ENCODE measurements around the gene FNBP1.

FNBP1 gene

DNA sequence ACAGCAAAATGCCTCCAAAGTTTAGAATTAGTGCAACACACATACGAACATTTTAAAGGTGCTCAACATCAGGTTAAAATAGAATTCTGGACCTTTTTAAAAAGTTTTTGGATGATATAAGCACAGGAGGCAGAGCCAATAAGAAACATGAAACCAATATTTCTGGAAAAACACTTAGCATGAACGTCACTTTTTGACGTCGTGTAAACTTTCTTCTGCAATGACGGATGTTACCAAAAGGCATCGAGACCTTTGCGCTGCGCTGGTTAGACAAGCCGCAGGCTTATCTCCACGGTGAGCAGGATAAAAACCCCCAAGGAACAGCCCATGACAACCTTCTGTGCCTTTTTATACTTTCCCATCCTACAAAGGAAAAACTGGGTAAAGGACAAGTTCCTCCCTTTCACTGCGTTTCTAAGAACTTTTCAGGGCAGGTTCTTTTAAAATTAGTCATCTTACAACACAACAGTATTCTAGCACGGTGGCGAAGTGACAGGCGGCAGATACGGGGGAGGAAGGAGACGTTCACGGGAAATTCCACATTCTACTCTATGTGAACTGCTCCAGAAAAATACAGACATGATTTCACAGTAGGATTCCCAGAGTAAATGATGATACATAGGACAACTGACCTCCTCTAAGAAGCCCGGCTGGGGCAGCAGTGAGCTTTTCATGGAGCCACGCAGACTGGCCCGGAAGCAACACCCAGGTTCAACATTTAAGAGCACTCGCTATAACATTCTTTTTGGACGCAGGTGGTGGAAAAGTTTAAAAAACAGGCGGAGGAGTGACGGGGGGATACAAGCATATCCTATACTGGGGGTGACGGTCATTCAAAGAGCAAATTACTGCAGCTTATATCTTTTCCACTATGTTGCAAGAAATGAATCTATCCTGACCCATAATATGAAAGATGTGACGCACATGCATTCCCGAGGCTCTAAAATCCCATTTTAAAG lies 155.4 kb downstream of the FNBP1 start:
- no peak for DNase-seq

DNA sequence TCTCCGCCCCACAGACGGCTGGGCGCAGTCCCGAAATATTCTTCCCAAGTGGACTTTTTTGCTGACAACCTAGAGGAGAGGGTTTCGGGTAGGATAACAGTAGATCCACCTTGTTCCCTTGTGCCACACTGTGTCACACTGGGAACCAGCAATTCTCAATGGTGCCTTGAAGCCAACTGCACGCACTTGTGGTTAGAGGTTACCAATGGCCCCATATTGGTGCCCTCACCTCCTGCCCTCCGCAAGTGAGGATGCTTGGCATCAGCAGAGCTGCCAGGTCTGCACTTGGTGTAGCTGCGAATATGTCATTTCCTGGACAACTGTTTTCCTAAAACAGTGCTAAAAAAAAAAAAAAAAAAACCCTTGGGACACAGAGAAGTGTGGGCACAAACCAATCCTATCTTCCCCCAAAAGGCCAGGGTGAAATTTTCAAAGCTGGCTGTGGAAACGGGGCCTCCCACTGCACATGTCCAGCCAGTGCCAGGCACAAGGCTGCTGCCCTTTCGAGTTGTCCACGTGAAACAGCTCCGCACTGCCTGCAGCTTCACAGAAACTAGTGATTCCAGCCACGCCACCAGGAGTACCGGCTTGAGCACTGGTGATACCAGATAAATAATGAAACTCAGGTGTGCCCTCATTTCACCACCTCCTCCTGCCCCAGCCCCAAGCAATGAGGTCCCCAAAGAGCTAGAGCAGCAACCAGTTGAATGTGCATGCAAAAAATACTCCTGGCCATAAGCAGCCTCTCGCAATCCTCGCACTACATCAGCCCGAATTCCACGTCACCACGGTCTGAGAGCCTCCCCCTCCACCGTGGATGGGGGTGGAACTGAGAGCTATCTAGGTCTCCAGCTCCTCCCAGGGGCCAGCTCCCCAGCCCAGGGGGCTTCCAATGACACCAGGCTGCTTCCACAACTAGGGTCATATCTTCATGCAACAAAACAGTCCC lies 156.5 kb downstream of the FNBP1 start:
- no peak for DNase-seq

GRCh38 chr9:129885670-129886106 lies 157.3 kb downstream of the FNBP1 start:
- peak; percentile 47 for DNase-seq

DNA sequence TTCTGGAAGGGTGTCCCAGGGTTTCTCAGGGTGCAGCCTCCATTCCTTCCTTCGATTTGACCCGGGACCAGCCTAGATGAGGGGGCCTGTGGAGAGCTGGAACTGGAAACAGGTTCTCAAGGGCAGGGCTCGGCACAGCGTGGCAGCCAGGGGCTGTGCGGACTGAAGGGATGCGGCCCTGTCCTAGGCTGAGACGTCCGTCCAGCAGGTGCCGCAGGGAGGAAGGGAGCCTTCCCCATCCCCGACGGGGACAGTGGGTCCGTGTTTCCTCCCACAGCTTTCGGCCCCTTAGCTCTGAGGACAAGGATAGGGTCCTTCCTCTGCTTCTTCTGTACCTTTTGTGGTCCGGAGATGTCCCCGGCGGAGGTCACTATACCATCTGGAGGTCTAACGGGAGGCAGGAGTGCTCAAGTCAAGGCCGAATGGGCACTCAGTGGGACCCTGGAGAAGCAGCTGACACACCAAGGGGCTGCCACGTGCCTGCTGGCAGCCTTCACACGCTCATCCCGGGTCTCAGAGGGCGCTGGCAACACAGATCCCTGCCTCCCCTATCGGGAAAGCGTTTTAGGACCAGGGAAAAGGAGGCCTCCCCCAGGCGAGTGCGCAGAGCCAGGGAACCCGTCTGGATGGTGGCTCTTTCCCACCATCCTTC lies 157.8 kb downstream of the FNBP1 start:
- no peak for DNase-seq

DNA sequence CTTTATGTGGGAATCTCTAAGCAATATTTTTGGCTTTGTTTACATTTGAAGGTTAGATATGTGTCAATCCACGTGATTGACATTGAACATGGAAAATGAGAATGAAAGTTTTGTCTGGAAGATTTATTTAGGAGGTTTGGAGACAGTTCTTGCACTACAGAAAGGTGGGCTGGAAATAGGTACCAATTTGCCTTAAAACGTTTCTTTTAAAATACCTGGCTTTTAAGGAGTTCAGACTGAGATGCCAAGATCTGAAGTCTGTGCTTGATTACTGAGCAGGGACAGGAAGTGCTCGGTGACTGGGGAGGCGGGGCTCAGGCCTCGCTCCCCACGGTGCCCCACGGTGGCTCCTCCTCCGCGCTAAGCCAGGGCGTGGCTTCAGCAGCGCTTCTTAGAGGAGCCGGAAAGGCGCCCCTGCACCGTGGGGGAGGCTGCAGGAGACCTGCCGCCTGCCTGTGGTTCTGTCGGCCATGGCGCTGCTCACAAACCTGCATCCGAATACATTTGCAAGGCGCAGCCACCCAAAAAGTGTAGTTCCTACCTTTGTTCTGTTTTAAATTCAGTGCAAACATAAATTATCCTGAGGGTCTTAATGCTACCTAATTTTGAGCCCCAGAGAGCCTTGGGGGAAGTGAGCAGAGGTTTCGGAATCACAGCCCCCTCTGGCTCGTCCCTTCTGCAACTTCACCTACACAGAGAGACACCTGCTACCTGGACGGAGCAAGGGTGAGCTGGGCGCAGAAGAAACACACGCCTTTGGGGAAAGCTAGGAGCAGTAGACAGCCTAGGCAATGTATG lies 158.6 kb downstream of the FNBP1 start:
- DNase-seq: peak; percentile 65

- DNase-seq: no peak
Observed at GRCh38 chr9:129881547-129882324, 161.3 kb downstream of the FNBP1 start.

GRCh38 chr9:129880654-129881546 lies 162.1 kb downstream of the FNBP1 start:
- no peak for DNase-seq

GRCh38 chr9:129879991-129880653 lies 162.9 kb downstream of the FNBP1 start:
- no peak for DNase-seq

DNA sequence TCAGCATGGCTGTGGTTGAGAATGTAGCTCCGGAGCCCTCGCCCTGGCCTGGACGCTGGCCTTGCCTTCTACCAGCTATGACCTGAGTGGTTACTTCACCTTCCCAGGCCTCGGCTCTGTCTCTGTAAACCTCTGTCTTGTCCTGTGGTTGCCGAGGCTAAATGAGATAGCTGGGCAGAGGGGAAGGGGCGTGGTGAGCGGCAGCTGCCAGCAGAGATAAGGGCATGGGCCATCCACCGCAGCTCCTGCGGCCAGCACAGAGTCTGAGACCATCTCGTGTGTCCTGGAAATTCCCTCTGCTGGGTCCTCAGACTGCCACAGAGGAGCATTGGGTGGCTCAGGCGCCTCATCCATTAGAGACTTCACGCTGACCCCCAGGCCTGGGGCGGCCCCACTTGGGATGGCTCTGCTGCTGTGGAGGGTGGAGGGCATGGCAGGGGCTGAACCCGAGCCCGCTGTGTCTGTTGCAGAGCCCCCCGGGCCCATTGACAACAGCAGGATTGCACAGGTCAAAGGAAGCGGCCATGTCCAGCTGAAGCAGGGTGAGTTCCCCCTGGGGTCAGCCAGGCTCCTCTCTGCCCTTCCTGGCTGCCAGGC lies 163.8 kb downstream of the FNBP1 start:
- DNase-seq: no peak

GRCh38 chr9:129878291-129878690 lies 164.7 kb downstream of the FNBP1 start:
- DNase-seq: no peak

DNA sequence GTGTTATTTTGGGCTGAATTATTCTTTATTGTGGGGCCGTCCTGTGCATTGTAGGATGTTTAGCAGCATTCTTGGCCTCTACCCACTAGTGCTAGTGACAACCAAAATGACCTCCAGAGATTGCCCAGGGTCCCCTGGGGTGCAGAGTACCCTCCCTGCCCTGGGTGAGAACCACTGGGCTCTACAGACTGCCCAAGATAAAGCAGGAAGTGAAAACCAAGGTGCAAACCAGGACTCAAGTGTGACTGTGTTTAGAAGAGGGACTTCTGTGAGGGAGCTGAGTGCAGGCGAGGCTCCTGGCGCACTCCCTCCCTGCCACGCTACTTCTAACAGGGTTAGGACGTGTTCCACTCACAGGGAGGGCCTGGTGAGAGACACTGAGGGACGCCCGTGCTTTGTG lies 166.2 kb downstream of the FNBP1 start:
- DNase-seq: no peak

- DNase-seq: no peak
Observed at GRCh38 chr9:129875687-129876395, 167.1 kb downstream of the FNBP1 start.

- no peak for DNase-seq
Observed at GRCh38 chr9:129875181-129875611, 167.8 kb downstream of the FNBP1 start.

DNA sequence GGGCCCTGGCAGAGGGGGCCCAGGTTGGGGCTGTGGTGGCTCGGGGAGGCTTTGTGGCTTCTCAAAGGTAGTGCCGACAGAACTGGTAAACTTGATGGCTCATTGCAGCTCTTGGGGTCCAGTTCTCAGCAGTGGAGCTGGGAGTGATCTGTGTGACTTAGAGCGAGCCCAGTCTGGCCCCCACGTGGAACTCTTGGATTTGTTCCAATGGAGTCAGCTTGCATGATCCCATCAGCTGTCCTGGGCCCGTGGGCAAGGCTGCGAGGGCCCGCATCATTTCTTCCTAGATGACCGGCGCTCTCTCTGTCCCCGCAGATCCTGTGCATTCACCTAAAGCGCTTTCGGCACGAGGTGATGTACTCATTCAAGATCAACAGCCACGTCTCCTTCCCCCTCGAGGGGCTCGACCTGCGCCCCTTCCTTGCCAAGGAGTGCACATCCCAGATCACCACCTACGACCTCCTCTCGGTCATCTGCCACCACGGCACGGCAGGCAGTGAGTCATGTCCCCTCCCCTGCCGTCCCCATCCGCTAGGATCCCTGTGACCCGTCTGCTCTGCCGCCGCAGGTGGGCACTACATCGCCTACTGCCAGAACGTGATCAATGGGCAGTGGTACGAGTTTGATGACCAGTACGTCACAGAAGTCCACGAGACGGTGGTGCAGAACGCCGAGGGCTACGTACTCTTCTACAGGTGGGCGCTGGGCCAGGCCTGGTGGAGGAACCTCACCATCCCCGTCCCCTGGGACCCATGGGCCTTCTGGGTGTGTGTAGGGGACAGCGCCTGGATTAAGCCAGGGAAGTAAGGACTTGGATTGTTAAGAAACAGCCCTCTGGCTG lies 168.5 kb downstream of the FNBP1 start:
- DNase-seq: no peak

DNA sequence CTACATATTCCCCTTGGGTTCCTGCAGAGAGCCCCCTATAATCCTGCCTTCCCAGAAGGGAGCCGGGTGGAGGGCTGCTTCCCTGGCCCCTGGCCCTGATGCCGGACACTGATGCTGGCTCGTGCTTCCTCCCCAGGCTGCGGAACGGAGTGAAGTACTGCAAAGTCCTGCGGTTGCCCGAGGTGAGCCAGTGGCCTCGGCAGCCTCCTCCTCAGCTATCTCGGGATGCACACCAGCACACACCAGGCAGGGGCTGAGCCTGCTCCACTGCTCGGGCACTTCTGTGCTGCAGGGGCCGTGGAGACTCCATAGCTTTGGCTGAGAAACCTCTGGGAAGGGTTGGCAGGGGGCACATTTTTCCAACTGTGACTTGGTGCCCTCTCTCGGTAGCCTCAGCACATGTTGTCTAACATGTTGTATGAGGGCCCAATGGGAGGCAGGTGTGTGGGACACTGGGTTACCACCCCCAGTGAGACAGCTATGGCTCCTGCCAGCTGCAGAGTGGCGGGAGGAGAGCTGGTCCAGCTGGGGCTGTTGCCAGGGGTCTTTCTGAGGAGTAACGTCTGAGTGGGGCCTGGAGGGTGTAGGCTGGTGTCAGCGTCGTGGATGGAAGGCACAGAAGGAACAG lies 169.3 kb downstream of the FNBP1 start:
- DNase-seq: no peak

DNA sequence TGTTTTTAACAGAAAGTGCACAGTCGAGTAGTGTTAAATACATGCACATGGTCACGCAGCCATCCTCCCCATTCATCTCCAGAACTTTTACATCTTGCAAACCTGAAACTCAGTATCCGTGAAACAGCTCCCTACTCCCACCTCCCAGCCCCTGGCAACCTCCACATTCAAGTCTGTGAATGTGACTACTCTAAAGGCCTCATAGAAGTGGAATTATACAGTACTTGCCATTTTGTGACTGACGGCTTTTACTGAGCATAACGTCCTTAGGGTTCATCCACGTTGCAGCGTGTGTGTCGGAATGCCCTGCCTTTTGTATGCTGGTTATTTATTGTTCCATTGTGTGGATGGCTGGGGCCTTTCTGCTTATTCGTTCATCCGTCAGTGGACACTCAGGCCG lies 171.9 kb downstream of the FNBP1 start:
- no peak for DNase-seq
